Mesendoderm (in vitro differentiated cells): ENCODE measurements around the gene GOLGA6L25. TPM values are rescaled to one million over a fixed set of nuclear protein-coding genes. Genes with fewer than 3 reads are reported as not detected.
"Not testable (repeated sequence)": the region's sequence is repeated elsewhere in the genome, so short reads cannot be mapped to it uniquely, and the experiment has no call there.

ENCODE experiments used
- DNase-seq: peaks from one replicate; pipeline ENCODE4 v3.0.0; 2013
- H2AK5ac ChIP-seq: 2 replicates; pipeline ENCODE4 v1.6.1; 2013; ENCODE audit warnings: low read length, inconsistent platforms
- H2BK120ac ChIP-seq: 2 replicates; pipeline ENCODE4 v1.6.1; 2013; ENCODE audit warnings: low read depth, mild to moderate bottlenecking, low read length, moderate library complexity, mixed read lengths
- H2BK15ac ChIP-seq: replicated peaks from 2 replicates; pipeline ENCODE4 v1.6.1; 2013; ENCODE audit warnings: low read depth, mild to moderate bottlenecking, moderate library complexity
- H2BK5ac ChIP-seq: 2 replicates; pipeline ENCODE4 v1.6.1; 2013; ENCODE audit warnings: low read length, inconsistent platforms
- H3K18ac ChIP-seq: 2 replicates; pipeline ENCODE4 v1.6.1; 2013; ENCODE audit warnings: mild to moderate bottlenecking, low read length, mixed read lengths
- H3K23ac ChIP-seq: one replicate; pipeline ENCODE4 v1.6.1; 2013; ENCODE audit warnings: low read length
- H3K27ac ChIP-seq: 2 replicates; pipeline ENCODE4 v1.5.1; 2013; ENCODE audit warnings: low read depth, mild to moderate bottlenecking, inconsistent platforms, low read length, moderate library complexity
- H3K27me3 ChIP-seq: 2 replicates; pipeline ENCODE4 v1.6.1; 2013; ENCODE audit warnings: low read length, control low read depth, mild to moderate bottlenecking, inconsistent platforms; ENCODE audit not compliant: insufficient read depth, poor library complexity
- H3K36me3 ChIP-seq: 2 replicates; pipeline ENCODE4 v1.6.1; 2013; ENCODE audit warnings: low read length, inconsistent platforms; ENCODE audit not compliant: control insufficient read depth, insufficient read depth
- H3K4ac ChIP-seq: one replicate; pipeline ENCODE4 v1.6.1; 2013; ENCODE audit warnings: low read depth, mild to moderate bottlenecking, low read length, moderate library complexity
- H3K4me1 ChIP-seq: 2 replicates; pipeline ENCODE4 v1.6.1; 2013; ENCODE audit warnings: low read depth, low read length, inconsistent platforms; ENCODE audit not compliant: control insufficient read depth
- H3K4me2 ChIP-seq: 2 replicates; pipeline ENCODE4 v1.6.1; 2013; ENCODE audit warnings: low read length
- H3K4me3 ChIP-seq: 2 replicates; pipeline ENCODE4 v1.5.1; 2013; ENCODE audit warnings: mild to moderate bottlenecking, low read length
- H3K56ac ChIP-seq: one replicate; pipeline ENCODE4 v1.6.1; 2013; ENCODE audit warnings: low read length
- H3K79me1 ChIP-seq: 2 replicates; pipeline ENCODE4 v1.6.1; 2013; ENCODE audit warnings: low read length, inconsistent platforms
- H3K79me2 ChIP-seq: 2 replicates; pipeline ENCODE4 v1.6.1; 2013; ENCODE audit warnings: mild to moderate bottlenecking, low read length; ENCODE audit not compliant: control insufficient read depth, insufficient read depth
- H3K9ac ChIP-seq: 2 replicates; pipeline ENCODE4 v1.6.1; 2013; ENCODE audit warnings: low read length, inconsistent platforms
- H4K5ac ChIP-seq: one replicate; pipeline ENCODE4 v1.6.1; 2013; ENCODE audit warnings: low read length
- H4K8ac ChIP-seq: one replicate; pipeline ENCODE4 v1.6.1; 2013; ENCODE audit warnings: low read depth, mild to moderate bottlenecking, control low read depth, low read length, moderate library complexity
- WGBS: extraction: QIAGEN DNeasy Blood & Tissue Kit; methylation state at CpG from one replicate; pipeline ENCODE4 v1.1.7; 2013; ENCODE audit warnings: low lambda C conversion rate, missing lambda C conversion rate; ENCODE audit not compliant: insufficient coverage; ENCODE audit errors: extremely low coverage; 5-methylcytosine and 5-hydroxymethylcytosine counted together
- polyA plus RNA-seq, 2 experiments: library from polyadenylated mRNA; stranded (reverse); fragments of 200-250 nt; gene quantifications; one replicate each; pipeline ENCODE4 v1.2.3, GENCODE V29; 2013

GOLGA6L25 gene, protein sequence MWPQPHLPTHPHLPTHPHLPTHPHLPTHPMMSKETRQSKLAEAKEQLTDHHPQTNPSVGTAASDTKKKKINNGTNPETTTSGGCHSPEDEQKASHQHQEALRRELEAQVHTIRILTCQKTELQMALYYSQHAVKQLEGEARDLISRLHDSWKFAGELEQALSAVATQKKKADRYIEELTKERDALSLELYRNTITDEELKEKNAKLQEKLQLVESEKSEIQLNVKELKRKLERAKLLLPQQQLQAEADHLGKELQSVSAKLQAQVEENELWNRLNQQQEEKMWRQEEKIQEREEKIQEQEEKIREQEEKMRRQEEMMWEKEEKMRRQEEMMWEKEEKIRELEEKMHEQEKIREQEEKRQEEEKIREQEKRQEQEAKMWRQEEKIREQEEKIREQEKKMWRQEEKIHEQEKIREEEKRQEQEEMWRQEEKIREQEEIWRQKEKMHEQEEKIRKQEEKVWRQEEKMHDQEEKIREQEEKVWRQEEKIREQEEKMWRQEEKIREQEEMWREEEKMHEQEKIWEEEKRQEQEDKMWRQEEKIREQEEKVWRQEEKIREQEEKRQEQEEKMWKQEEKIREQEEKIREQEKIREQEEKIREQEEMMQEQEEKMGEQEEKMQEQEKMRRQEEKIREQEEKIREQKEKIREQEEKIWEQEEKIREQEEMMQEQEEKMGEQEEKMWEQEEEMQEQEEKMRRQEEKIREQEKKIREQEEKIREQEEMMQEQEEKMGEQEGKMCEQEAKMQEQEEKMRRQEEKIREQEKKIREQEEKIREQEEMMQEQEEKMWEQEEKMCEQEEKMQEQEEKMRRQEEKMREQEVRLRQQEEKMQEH
- polyA plus RNA-seq (2013, experiment 1 of 2), result not detected
- polyA plus RNA-seq (2013, experiment 2 of 2), result not detected

DNA sequence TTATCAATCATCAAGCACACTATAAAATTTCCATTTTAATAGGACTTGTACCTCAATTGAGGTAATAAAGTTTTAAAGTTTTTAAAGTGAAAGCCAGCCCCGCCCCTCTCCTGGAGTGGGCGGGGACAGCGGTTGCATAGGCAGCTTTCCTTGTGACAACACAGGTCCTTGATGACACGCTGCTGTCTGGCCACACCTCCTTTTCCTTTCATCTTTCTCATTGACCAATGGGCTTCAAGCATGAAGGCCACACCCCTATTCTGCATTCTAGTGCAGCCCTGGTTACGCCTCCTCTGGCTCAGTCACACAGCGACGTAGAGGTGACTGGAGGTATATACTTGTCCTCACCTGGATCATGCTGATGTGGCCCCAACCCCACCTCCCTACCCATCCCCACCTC is at the start of gene GOLGA6L25:
TSS of gene GOLGA6L25 (plus strand) at position 301 of the 400 bp plus-strand sequence. CDS start at position 362, 61 bp downstream.
- no CpG with 5 or more reads among the region's 7 CpGs for WGBS
- H3K27me3 ChIP-seq, H3K36me3 ChIP-seq, H3K79me2 ChIP-seq, H3K4me1 ChIP-seq, H3K23ac ChIP-seq, H3K4ac ChIP-seq, H4K5ac ChIP-seq, H3K56ac ChIP-seq, H2BK120ac ChIP-seq, H4K8ac ChIP-seq, H3K27ac ChIP-seq, H3K4me3 ChIP-seq, H3K18ac ChIP-seq, H3K79me1 ChIP-seq, H2BK5ac ChIP-seq, H2BK15ac ChIP-seq, H2AK5ac ChIP-seq, DNase-seq, H3K4me2 ChIP-seq, H3K9ac ChIP-seq: not testable (repeated sequence)

DNA sequence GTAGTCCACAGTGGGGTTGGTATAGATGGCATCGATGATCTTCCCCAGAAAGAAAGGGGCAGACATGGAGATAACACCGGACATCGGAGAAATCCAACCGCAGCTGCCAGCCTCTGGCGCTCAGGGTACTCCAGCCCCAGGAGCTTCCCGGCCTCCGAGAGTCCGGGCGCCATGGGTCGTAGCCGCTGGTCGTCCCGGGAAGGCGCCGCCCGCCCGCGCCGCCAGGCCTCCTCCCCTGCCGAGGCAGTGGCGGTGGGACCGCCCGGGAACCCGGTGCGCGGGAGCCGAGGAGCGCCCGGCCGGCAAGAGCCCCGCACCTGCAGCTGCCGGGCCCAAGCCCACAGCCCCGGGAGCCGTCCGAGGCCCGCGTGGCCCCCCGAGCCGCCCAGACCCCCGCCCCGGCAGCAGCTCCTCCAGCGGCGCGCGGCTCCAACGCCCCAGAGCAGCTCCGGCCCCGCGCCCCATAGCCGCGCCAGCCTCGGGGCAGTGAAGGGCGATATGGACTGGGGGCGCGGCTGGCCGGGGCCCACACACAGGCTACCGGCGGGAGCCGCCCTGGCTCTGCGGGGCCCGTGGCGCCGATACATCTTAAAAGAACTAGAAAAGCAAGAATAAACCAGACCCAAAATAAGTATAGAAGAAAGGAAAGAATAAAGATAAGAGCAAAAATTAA is 45.0 kb upstream of the GOLGA6L25 start:
- no CpG with 5 or more reads among the region's 63 CpGs for WGBS
- H3K4ac ChIP-seq, result not testable (repeated sequence)

DNA sequence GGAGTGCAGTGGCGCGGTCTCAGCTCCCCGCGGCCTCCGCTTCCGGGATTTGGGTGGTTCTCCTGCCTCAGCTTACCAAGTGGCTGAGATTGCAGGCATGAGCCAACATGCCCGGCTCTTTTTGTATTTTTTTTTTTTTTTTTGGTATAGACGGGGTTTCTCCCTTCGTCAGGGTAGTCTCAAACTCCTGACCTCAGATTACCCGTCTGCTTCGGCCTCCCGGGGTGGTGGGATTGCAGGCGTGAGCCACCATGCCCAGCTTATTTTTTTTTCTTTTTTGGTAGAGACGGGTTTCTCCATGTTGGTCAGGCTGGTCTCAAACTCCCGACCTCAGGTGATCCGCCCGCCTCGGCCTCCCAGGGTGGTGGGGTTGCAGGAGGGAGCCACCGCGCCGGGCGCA is 39.2 kb upstream of the GOLGA6L25 start:
- not testable (repeated sequence) for H3K4me1 ChIP-seq, H3K23ac ChIP-seq, H3K27me3 ChIP-seq, H3K36me3 ChIP-seq, H2BK15ac ChIP-seq, H3K56ac ChIP-seq, H3K79me1 ChIP-seq, H3K27ac ChIP-seq, H3K4ac ChIP-seq, H3K4me2 ChIP-seq, H2BK120ac ChIP-seq, H3K9ac ChIP-seq, H3K79me2 ChIP-seq, H3K4me3 ChIP-seq, H3K18ac ChIP-seq, DNase-seq, H2AK5ac ChIP-seq, H2BK5ac ChIP-seq, H4K5ac ChIP-seq, H4K8ac ChIP-seq
- no CpG with 5 or more reads among the region's 22 CpGs for WGBS

More for the DNA sequence above, 45.0 kb upstream of the GOLGA6L25 start:
- not testable (repeated sequence) for H4K5ac ChIP-seq, H3K23ac ChIP-seq, DNase-seq, H3K4me1 ChIP-seq, H3K36me3 ChIP-seq, H3K4me3 ChIP-seq, H3K9ac ChIP-seq, H3K27ac ChIP-seq, H2BK5ac ChIP-seq, H3K18ac ChIP-seq, H2BK120ac ChIP-seq, H2BK15ac ChIP-seq, H3K4me2 ChIP-seq, H3K79me2 ChIP-seq, H3K27me3 ChIP-seq, H2AK5ac ChIP-seq, H4K8ac ChIP-seq, H3K56ac ChIP-seq, H3K79me1 ChIP-seq

DNA sequence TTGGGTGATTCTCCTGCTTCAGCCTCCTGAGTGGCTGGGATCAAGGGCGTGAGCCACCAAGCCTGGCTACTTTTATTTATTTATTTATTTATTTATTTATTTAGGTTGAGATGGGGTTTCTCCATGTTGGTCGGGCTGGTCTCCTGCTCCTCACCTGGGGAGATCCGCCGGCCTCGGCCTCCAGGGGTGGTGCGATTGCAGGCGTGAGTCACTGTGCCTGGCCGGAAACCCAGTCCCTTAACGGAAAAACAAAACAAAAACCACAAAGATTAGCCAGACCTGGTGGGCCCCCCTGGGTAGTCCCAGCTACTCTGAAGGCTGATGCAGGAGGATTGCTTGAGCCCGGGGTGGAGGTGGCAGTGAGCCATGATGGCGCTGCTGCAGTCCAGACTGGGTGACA is 38.2 kb upstream of the GOLGA6L25 start:
- not testable (repeated sequence) for H2BK15ac ChIP-seq, H3K56ac ChIP-seq, H3K27ac ChIP-seq, H4K8ac ChIP-seq, H4K5ac ChIP-seq, DNase-seq, H3K27me3 ChIP-seq, H3K4ac ChIP-seq, H3K4me3 ChIP-seq, H2AK5ac ChIP-seq, H3K4me2 ChIP-seq, H3K36me3 ChIP-seq, H2BK5ac ChIP-seq, H2BK120ac ChIP-seq, H3K4me1 ChIP-seq, H3K18ac ChIP-seq, H3K9ac ChIP-seq, H3K23ac ChIP-seq, H3K79me1 ChIP-seq, H3K79me2 ChIP-seq
- WGBS, result no CpG with 5 or more reads among the region's 11 CpGs

DNA sequence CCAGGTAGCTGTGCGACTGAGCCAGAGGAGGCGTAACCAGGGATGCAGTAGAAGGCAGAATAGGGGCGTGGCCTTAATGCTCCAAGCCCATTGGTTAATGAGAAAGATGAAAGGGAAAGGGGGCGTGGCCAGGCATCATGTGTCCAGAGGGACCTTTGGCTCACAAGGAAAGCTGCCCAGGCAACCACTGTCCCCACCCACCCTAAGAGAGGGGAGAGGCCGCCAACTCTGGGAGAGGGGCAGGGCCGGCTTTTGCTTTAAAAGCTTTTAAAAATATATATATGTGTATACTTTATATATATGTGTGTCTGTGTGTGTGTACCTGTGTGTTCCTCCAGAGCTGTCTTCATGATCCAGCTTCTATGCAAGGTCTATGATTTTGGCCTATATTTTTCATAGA is 20.4 kb upstream of the GOLGA6L25 start, which contains the start of gene GOLGA8G:
TSS of gene GOLGA8G (minus strand) at position 18 of the 400 bp plus-strand sequence. CDS start 62 bp downstream, outside the sequence.
- WGBS, result no CpG with 5 or more reads among the region's 6 CpGs
- H3K36me3 ChIP-seq, H4K5ac ChIP-seq, H3K79me2 ChIP-seq, H4K8ac ChIP-seq, H3K23ac ChIP-seq, H2BK5ac ChIP-seq, H3K56ac ChIP-seq, H3K4me2 ChIP-seq, H3K18ac ChIP-seq, H2BK15ac ChIP-seq, H3K27ac ChIP-seq, H3K4me1 ChIP-seq, H3K9ac ChIP-seq, H2AK5ac ChIP-seq, H3K79me1 ChIP-seq, H3K27me3 ChIP-seq, H2BK120ac ChIP-seq, H3K4ac ChIP-seq, H3K4me3 ChIP-seq: not testable (repeated sequence)
- DNase-seq, result peak; percentile 0
